SU-DHL-6 (cell line): ENCODE data around the gene POLR2I.

Source experiments
- H2AFZ ChIP-seq: fragments of 200-600 bp; sonication (generic); 2 replicates; pipeline ENCODE4 v1.6.1; 2014; ENCODE audit warnings: low read depth, mild to moderate bottlenecking, moderate library complexity, mixed read lengths, antibody characterized with exemption, low read length; ENCODE audit not compliant: severe bottlenecking
- H3F3A ChIP-seq: fragments of 200-600 bp; shearing (Covaris generic); 2 replicates; pipeline ENCODE4 v1.6.0; 2016; ENCODE audit warnings: antibody characterized with exemption, mild to moderate bottlenecking; ENCODE audit not compliant: insufficient read depth
- H3K27ac ChIP-seq: fragments of 200-600 bp; sonication (generic); 2 replicates; pipeline ENCODE4 v1.5.1; 2016; ENCODE audit warnings: low read depth, mild to moderate bottlenecking, low read length, moderate library complexity, mixed read lengths
- H3K27me3 ChIP-seq: fragments of 200-600 bp; sonication (generic), shearing (Covaris generic); 2 replicates; pipeline ENCODE4 v1.6.0; 2014; ENCODE audit warnings: mild to moderate bottlenecking, low read length
- H3K36me3 ChIP-seq: fragments of 200-600 bp; sonication (generic); 2 replicates; pipeline ENCODE4 v1.6.1; 2014; ENCODE audit warnings: mild to moderate bottlenecking, low read length, mixed read lengths
- H3K4me2 ChIP-seq: fragments of 300-600, 200-600 bp; shearing (Covaris generic), sonication (generic); 2 replicates; pipeline ENCODE4 v1.6.0; 2014; ENCODE audit warnings: low read length, low read depth, mild to moderate bottlenecking; ENCODE audit not compliant: poor library complexity, severe bottlenecking
- H3K4me3 ChIP-seq: fragments of 200-600 bp; sonication (generic); 2 replicates; pipeline ENCODE4 v1.5.1; 2014; ENCODE audit warnings: antibody characterized with exemption, low read length, mild to moderate bottlenecking, mixed read lengths; ENCODE audit not compliant: insufficient read depth, poor library complexity, severe bottlenecking
- H3K79me2 ChIP-seq: fragments of 200-600 bp; sonication (generic); 2 replicates; pipeline ENCODE4 v1.6.1; 2014; ENCODE audit warnings: mild to moderate bottlenecking, low read length, moderate library complexity; ENCODE audit not compliant: insufficient read depth
- H3K9ac ChIP-seq: fragments of 200-600 bp; sonication (generic); 2 replicates; pipeline ENCODE4 v1.7.0; 2014; ENCODE audit warnings: mild to moderate bottlenecking, low read length
- H3K9me2 ChIP-seq: fragments of 200-600 bp; sonication (generic); replicated peaks from 2 replicates; pipeline ENCODE4 v1.6.1; 2014; ENCODE audit warnings: low read length; ENCODE audit not compliant: insufficient read depth
- H3K9me3 ChIP-seq: fragments of 200-600 bp; sonication (generic); 2 replicates; pipeline ENCODE4 v1.6.1; 2014; ENCODE audit warnings: low read length, mixed read lengths; ENCODE audit not compliant: insufficient read depth
- H4K20me1 ChIP-seq: fragments of 200-600 bp; sonication (generic); 2 replicates; pipeline ENCODE4 v1.6.1; 2014; ENCODE audit warnings: low read depth, mild to moderate bottlenecking, antibody characterized with exemption, low read length, moderate library complexity, mixed read lengths
- EZH2phosphoT487 ChIP-seq: fragments of 200-600 bp; sonication (generic), shearing (Covaris generic); conservative IDR thresholded peaks from 2 replicates; pipeline ENCODE4 v1.6.1; 2018; ENCODE audit warnings: mild to moderate bottlenecking, antibody characterized with exemption, low read length, moderate library complexity, mixed read lengths
- TF ChIP-seq, protein P1 (sequence below): fragments of 200-600 bp; sonication (generic); IDR thresholded peaks from one replicate; pipeline ENCODE4 v1.5.1; 2017; ENCODE audit warnings: antibody characterized with exemption, mild to moderate bottlenecking, low read length, moderate library complexity; ENCODE audit not compliant: insufficient read depth, poor library complexity, severe bottlenecking

Gene POLR2I

GRCh38 chr19:36093146-36093662 lies 21.5 kb downstream of the POLR2I start:
- no peaks in the 10 kb centered on the region for H4K20me1 ChIP-seq
- H3K36me3 ChIP-seq: no peaks in the 10 kb centered on the region; the same call in 1 of the 2 replicates
- no peaks in the 10 kb centered on the region for H3K27me3 ChIP-seq
- no peak overlapping the region for H3K9ac ChIP-seq
- no peak overlapping the region for H3K27ac ChIP-seq
- H2AFZ ChIP-seq: no peak overlapping the region
- no peak for TF ChIP-seq EZH2phosphoT487
- TF ChIP-seq, protein P1, sequence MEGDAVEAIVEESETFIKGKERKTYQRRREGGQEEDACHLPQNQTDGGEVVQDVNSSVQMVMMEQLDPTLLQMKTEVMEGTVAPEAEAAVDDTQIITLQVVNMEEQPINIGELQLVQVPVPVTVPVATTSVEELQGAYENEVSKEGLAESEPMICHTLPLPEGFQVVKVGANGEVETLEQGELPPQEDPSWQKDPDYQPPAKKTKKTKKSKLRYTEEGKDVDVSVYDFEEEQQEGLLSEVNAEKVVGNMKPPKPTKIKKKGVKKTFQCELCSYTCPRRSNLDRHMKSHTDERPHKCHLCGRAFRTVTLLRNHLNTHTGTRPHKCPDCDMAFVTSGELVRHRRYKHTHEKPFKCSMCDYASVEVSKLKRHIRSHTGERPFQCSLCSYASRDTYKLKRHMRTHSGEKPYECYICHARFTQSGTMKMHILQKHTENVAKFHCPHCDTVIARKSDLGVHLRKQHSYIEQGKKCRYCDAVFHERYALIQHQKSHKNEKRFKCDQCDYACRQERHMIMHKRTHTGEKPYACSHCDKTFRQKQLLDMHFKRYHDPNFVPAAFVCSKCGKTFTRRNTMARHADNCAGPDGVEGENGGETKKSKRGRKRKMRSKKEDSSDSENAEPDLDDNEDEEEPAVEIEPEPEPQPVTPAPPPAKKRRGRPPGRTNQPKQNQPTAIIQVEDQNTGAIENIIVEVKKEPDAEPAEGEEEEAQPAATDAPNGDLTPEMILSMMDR: no peak
- no peaks in the 10 kb centered on the region for H3K9me3 ChIP-seq
- no peak overlapping the region for H3K4me2 ChIP-seq
- no peak overlapping the region for H3K4me3 ChIP-seq
- H3F3A ChIP-seq: no peaks in the 10 kb centered on the region
- no peaks in the 10 kb centered on the region for H3K79me2 ChIP-seq
- no peaks in the 10 kb centered on the region for H3K9me2 ChIP-seq

GRCh38 chr19:36092566-36092965 lies 22.1 kb downstream of the POLR2I start:
- Histone ChIP-seq H4K20me1 (no peaks in the 10 kb centered on the region), H3F3A (no peaks in the 10 kb centered on the region), H3K9me2 (no peaks in the 10 kb centered on the region), H3K36me3 (no peaks in the 10 kb centered on the region; the same call in 1 of the 2 replicates), H3K27ac (no peak overlapping the region), H3K9me3 (no peaks in the 10 kb centered on the region), H3K27me3 (no peaks in the 10 kb centered on the region), H3K79me2 (no peaks in the 10 kb centered on the region), H2AFZ (no peak overlapping the region), H3K4me3 (no peak overlapping the region), H3K4me2 (no peak overlapping the region), H3K9ac (no peak overlapping the region)
- TF ChIP-seq EZH2phosphoT487: no peak
- TF ChIP-seq, protein P1: no peak

DNA sequence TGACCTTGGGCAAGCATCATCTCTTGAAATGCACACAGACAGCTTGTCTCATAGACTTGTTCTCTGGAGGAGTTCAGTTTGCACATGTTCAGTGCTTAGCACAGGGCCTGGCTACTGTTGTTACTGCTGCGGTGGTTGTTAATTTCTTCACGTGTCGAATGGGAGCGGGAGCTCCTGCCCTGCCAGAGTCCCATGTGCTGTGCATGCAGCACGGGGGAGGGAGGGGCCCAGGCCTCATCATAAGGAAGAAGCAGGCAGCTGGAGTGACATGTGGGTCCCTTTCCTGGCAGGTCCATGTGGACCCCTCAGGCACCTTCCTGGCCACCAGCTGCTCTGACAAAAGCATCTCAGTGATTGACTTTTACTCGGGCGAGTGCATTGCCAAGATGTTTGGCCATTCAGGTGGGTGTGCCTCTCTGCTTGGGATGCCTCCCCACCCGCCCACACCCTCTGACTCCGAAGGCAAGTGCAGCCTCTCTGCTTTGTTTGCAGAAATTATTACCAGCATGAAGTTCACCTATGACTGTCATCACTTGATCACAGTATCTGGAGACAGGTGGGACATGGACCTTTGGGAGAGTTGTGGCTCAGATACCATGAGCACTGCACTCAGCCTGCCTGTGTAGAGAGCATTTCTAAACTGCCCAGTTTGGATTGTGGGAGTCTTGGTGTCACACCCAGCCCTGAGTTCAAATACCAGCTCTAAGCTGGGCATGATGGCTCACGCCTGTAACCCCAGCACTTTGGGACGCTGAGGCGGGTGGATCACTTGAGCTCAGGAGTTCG lies 23.6 kb downstream of the POLR2I start:
- Histone ChIP-seq H3K79me2 (no peaks in the 10 kb centered on the region), H3K36me3 (peaks cover 3% of the 10 kb centered on the region; the same call in 1 of the 2 replicates), H3K9me2 (no peaks in the 10 kb centered on the region), H3K4me2 (no peak overlapping the region), H3F3A (no peaks in the 10 kb centered on the region), H2AFZ (no peak overlapping the region), H3K27ac (no peak overlapping the region), H4K20me1 (no peaks in the 10 kb centered on the region), H3K9ac (no peak overlapping the region), H3K4me3 (no peak overlapping the region), H3K9me3 (no peaks in the 10 kb centered on the region), H3K27me3 (no peaks in the 10 kb centered on the region)
- TF ChIP-seq, protein P1: no peak
- no peak for TF ChIP-seq EZH2phosphoT487
